ENCODE data around the gene U2AF1.
"Not testable (repeated sequence)": the region's sequence is repeated elsewhere in the genome, so short reads cannot be mapped to it uniquely, and the experiment has no call there.

The U2AF1 gene

GRCh38 chr21:43075170-43076022 is 32.0 kb downstream of the U2AF1 start, which contains the start of gene CBS:
Gene CBS, minus strand, starts transcription at chr21:43075835. Its CDS starts 3,642 bp downstream, at chr21:43072193.
- not testable (repeated sequence) for H3K27me3 ChIP-seq (ENCODE audit: insufficient read depth, low read length, poor library complexity); H3K9ac ChIP-seq (ENCODE audit: low read depth, low read length); H3K4me1 ChIP-seq (ENCODE audit: insufficient read depth, low read length); H3K36me3 ChIP-seq (ENCODE audit: insufficient read depth, low read length); H4K20me1 ChIP-seq (ENCODE audit: insufficient read depth, low read length); H2AFZ ChIP-seq (ENCODE audit: low read depth, low read length); H3K4me3 ChIP-seq (ENCODE audit: low read depth in 1 of 2, low read length in 2 of 2); H3K79me2 ChIP-seq (ENCODE audit: insufficient read depth, low read length); H3K4me2 ChIP-seq (ENCODE audit: insufficient read depth, low read length); H3K9me3 ChIP-seq (ENCODE audit: insufficient read depth, low read length, severe bottlenecking); DNase-seq; ATAC-seq (ENCODE audit: insufficient read depth, low read depth); H3K27ac ChIP-seq (ENCODE audit: low read length)

GRCh38 chr21:43074401-43075169 is 32.8 kb downstream of the U2AF1 start:
- H3K4me2 ChIP-seq (ENCODE audit: insufficient read depth, low read length); H3K36me3 ChIP-seq (ENCODE audit: insufficient read depth, low read length); H3K27ac ChIP-seq (ENCODE audit: low read length); ATAC-seq (ENCODE audit: insufficient read depth, low read depth); H2AFZ ChIP-seq (ENCODE audit: low read depth, low read length); H3K9ac ChIP-seq (ENCODE audit: low read depth, low read length); DNase-seq; H3K4me1 ChIP-seq (ENCODE audit: insufficient read depth, low read length); H3K27me3 ChIP-seq (ENCODE audit: insufficient read depth, low read length, poor library complexity); H3K4me3 ChIP-seq (ENCODE audit: low read depth in 1 of 2, low read length in 2 of 2); H3K9me3 ChIP-seq (ENCODE audit: insufficient read depth, low read length, severe bottlenecking); H4K20me1 ChIP-seq (ENCODE audit: insufficient read depth, low read length); H3K79me2 ChIP-seq (ENCODE audit: insufficient read depth, low read length): not testable (repeated sequence)

GRCh38 chr21:43072742-43073141 is 34.6 kb downstream of the U2AF1 start:
- H3K79me2 ChIP-seq (ENCODE audit: insufficient read depth, low read length); H3K36me3 ChIP-seq (ENCODE audit: insufficient read depth, low read length); H3K9me3 ChIP-seq (ENCODE audit: insufficient read depth, low read length, severe bottlenecking); H2AFZ ChIP-seq (ENCODE audit: low read depth, low read length); H3K9ac ChIP-seq (ENCODE audit: low read depth, low read length); ATAC-seq (ENCODE audit: insufficient read depth, low read depth); H3K4me1 ChIP-seq (ENCODE audit: insufficient read depth, low read length); DNase-seq; H4K20me1 ChIP-seq (ENCODE audit: insufficient read depth, low read length); H3K27ac ChIP-seq (ENCODE audit: low read length); H3K27me3 ChIP-seq (ENCODE audit: insufficient read depth, low read length, poor library complexity); H3K4me2 ChIP-seq (ENCODE audit: insufficient read depth, low read length); H3K4me3 ChIP-seq (ENCODE audit: low read depth in 1 of 2, low read length in 2 of 2): not testable (repeated sequence)

GRCh38 chr21:43069682-43070081 is 37.7 kb downstream of the U2AF1 start:
- H3K4me2 ChIP-seq (ENCODE audit: insufficient read depth, low read length); DNase-seq; H3K36me3 ChIP-seq (ENCODE audit: insufficient read depth, low read length); H3K4me1 ChIP-seq (ENCODE audit: insufficient read depth, low read length); H2AFZ ChIP-seq (ENCODE audit: low read depth, low read length); ATAC-seq (ENCODE audit: insufficient read depth, low read depth); H4K20me1 ChIP-seq (ENCODE audit: insufficient read depth, low read length); H3K27ac ChIP-seq (ENCODE audit: low read length); H3K79me2 ChIP-seq (ENCODE audit: insufficient read depth, low read length); H3K27me3 ChIP-seq (ENCODE audit: insufficient read depth, low read length, poor library complexity); H3K4me3 ChIP-seq (ENCODE audit: low read depth in 1 of 2, low read length in 2 of 2); H3K9me3 ChIP-seq (ENCODE audit: insufficient read depth, low read length, severe bottlenecking); H3K9ac ChIP-seq (ENCODE audit: low read depth, low read length): not testable (repeated sequence)

GRCh38 chr21:43068065-43068464 is 39.3 kb downstream of the U2AF1 start:
- not testable (repeated sequence) for H3K4me2 ChIP-seq (ENCODE audit: insufficient read depth, low read length); H3K9ac ChIP-seq (ENCODE audit: low read depth, low read length); DNase-seq; H2AFZ ChIP-seq (ENCODE audit: low read depth, low read length); H3K4me1 ChIP-seq (ENCODE audit: insufficient read depth, low read length); H3K4me3 ChIP-seq (ENCODE audit: low read depth in 1 of 2, low read length in 2 of 2); H3K79me2 ChIP-seq (ENCODE audit: insufficient read depth, low read length); H3K36me3 ChIP-seq (ENCODE audit: insufficient read depth, low read length); ATAC-seq (ENCODE audit: insufficient read depth, low read depth); H4K20me1 ChIP-seq (ENCODE audit: insufficient read depth, low read length); H3K27ac ChIP-seq (ENCODE audit: low read length); H3K27me3 ChIP-seq (ENCODE audit: insufficient read depth, low read length, poor library complexity); H3K9me3 ChIP-seq (ENCODE audit: insufficient read depth, low read length, severe bottlenecking)

GRCh38 chr21:43066690-43067089 is 40.7 kb downstream of the U2AF1 start:
- H3K9ac ChIP-seq (ENCODE audit: low read depth, low read length); H3K4me3 ChIP-seq (ENCODE audit: low read depth in 1 of 2, low read length in 2 of 2); H3K4me1 ChIP-seq (ENCODE audit: insufficient read depth, low read length); H2AFZ ChIP-seq (ENCODE audit: low read depth, low read length); H3K4me2 ChIP-seq (ENCODE audit: insufficient read depth, low read length); DNase-seq; ATAC-seq (ENCODE audit: insufficient read depth, low read depth); H3K79me2 ChIP-seq (ENCODE audit: insufficient read depth, low read length); H3K27me3 ChIP-seq (ENCODE audit: insufficient read depth, low read length, poor library complexity); H3K27ac ChIP-seq (ENCODE audit: low read length); H3K36me3 ChIP-seq (ENCODE audit: insufficient read depth, low read length); H3K9me3 ChIP-seq (ENCODE audit: insufficient read depth, low read length, severe bottlenecking); H4K20me1 ChIP-seq (ENCODE audit: insufficient read depth, low read length): not testable (repeated sequence)

- H3K36me3 ChIP-seq (ENCODE audit: insufficient read depth, low read length); H3K9me3 ChIP-seq (ENCODE audit: insufficient read depth, low read length, severe bottlenecking); H3K27ac ChIP-seq (ENCODE audit: low read length); H3K4me1 ChIP-seq (ENCODE audit: insufficient read depth, low read length); H3K79me2 ChIP-seq (ENCODE audit: insufficient read depth, low read length); H3K9ac ChIP-seq (ENCODE audit: low read depth, low read length); H4K20me1 ChIP-seq (ENCODE audit: insufficient read depth, low read length); DNase-seq; H3K27me3 ChIP-seq (ENCODE audit: insufficient read depth, low read length, poor library complexity); H2AFZ ChIP-seq (ENCODE audit: low read depth, low read length); ATAC-seq (ENCODE audit: insufficient read depth, low read depth); H3K4me3 ChIP-seq (ENCODE audit: low read depth in 1 of 2, low read length in 2 of 2); H3K4me2 ChIP-seq (ENCODE audit: insufficient read depth, low read length): not testable (repeated sequence)
Measured at GRCh38 chr21:43065991-43066390, 41.4 kb downstream of the U2AF1 start.

GRCh38 chr21:43064265-43064917 is 43.0 kb downstream of the U2AF1 start:
- not testable (repeated sequence) for ATAC-seq (ENCODE audit: insufficient read depth, low read depth); H3K9me3 ChIP-seq (ENCODE audit: insufficient read depth, low read length, severe bottlenecking); H3K4me1 ChIP-seq (ENCODE audit: insufficient read depth, low read length); H3K27me3 ChIP-seq (ENCODE audit: insufficient read depth, low read length, poor library complexity); H4K20me1 ChIP-seq (ENCODE audit: insufficient read depth, low read length); DNase-seq; H3K4me3 ChIP-seq (ENCODE audit: low read depth in 1 of 2, low read length in 2 of 2); H3K4me2 ChIP-seq (ENCODE audit: insufficient read depth, low read length); H2AFZ ChIP-seq (ENCODE audit: low read depth, low read length); H3K36me3 ChIP-seq (ENCODE audit: insufficient read depth, low read length); H3K27ac ChIP-seq (ENCODE audit: low read length); H3K79me2 ChIP-seq (ENCODE audit: insufficient read depth, low read length); H3K9ac ChIP-seq (ENCODE audit: low read depth, low read length)
